Measurements from ENCODE around the gene UBTD2. TPM values are rescaled to one million over a fixed set of nuclear protein-coding genes. Genes with fewer than 3 reads are reported as not detected.

The UBTD2 gene
- polyA plus RNA-seq, 3 donors = 5.3 to 26.8 (median 7.4) TPM

GRCh38 chr5:172163346-172163745, 120.2 kb downstream of the UBTD2 start:
- no peak overlapping the region for H3K27ac ChIP-seq (ENCODE audit: low read depth, low read length)
- WGBS, 3 donors = 36 to 50% (median 46%) methylated on average over 4 of the region's 4 CpGs

GRCh38 chr5:172162987-172163343, 120.6 kb downstream of the UBTD2 start:
- peak overlapping the region; percentile 15 for H3K27ac ChIP-seq (ENCODE audit: low read depth, low read length)
- WGBS, 3 donors = 56 to 73% (median 60%) methylated on average over 5 of the region's 5 CpGs

GRCh38 chr5:172162323-172162986, 121.1 kb downstream of the UBTD2 start:
- H3K27ac ChIP-seq (ENCODE audit: low read depth, low read length) = peak overlapping the region; percentile 15
- 91 to 95% (median 91%) methylated on average over 5 of the region's 5 CpGs for WGBS, 3 donors

GRCh38 chr5:172160506-172160905, 123.1 kb downstream of the UBTD2 start:
- H3K27ac ChIP-seq (ENCODE audit: low read depth, low read length) = no peak overlapping the region
- 75 to 83% (median 78%) methylated on average over 9 of the region's 9 CpGs for WGBS, 3 donors

Other genes with a start within 250 kb of the UBTD2 start
- 10 to 100 TPM in 2 of 3 donors, 1 to 10 TPM in 1; 5.0 to 24.1 (median 19.9) TPM for gene STK10, start 95.5 kb downstream of the UBTD2 start, polyA plus RNA-seq
- gene EFCAB9, start 89.6 kb downstream of the UBTD2 start, polyA plus RNA-seq = not detected
- gene SH3PXD2B, start 170.8 kb upstream of the UBTD2 start, polyA plus RNA-seq = 10 to 100 TPM in 1 of 3 donors, 1 to 10 TPM in 2; 5.7 to 23.6 (median 9.6) TPM